ENCODE measurements around the gene SLC66A3.

SLC66A3 gene

GRCh38 chr2:11222845-11223244, 67.6 kb downstream of the SLC66A3 start:
- no peak for DNase-seq

GRCh38 chr2:11224887-11225286, 69.6 kb downstream of the SLC66A3 start:
- peak; percentile 78 for DNase-seq

GRCh38 chr2:11227595-11227994, 72.3 kb downstream of the SLC66A3 start:
- DNase-seq = no peak
